Measurements from ENCODE around the gene CSMD2.

The CSMD2 gene

GRCh38 chr1:34066981-34067603 is 97.9 kb downstream of the CSMD2 start:
- DNase-seq (ENCODE audit: low read depth), result peak; percentile 91

GRCh38 chr1:34066166-34066565 is 98.9 kb downstream of the CSMD2 start:
- DNase-seq (ENCODE audit: low read depth), result no peak
- H3K4me3 ChIP-seq (ENCODE audit: low read length), result no peak overlapping the region; the same call in 1 of the 2 replicates
- TF ChIP-seq CTCF (conservative IDR thresholded peaks at IDR 0.05; ENCODE audit: low read length), result no peak

More at GRCh38 chr1:34066981-34067603, 97.9 kb downstream of the CSMD2 start:
- no peak overlapping the region for H3K4me3 ChIP-seq (ENCODE audit: low read length)
- TF ChIP-seq CTCF (conservative IDR thresholded peaks at IDR 0.05; ENCODE audit: low read length), result peak; percentile 27; the same call in 1 of the 2 replicates

GRCh38 chr1:34065498-34065897 is 99.5 kb downstream of the CSMD2 start:
- no peak overlapping the region for H3K4me3 ChIP-seq (ENCODE audit: low read length)
- DNase-seq (ENCODE audit: low read depth), result no peak
- TF ChIP-seq CTCF (conservative IDR thresholded peaks at IDR 0.05; ENCODE audit: low read length), result no peak

- TF ChIP-seq CTCF (conservative IDR thresholded peaks at IDR 0.05; ENCODE audit: low read length), result no peak
- DNase-seq (ENCODE audit: low read depth), result peak; percentile 78
- no peak overlapping the region for H3K4me3 ChIP-seq (ENCODE audit: low read length)
These were observed 104.1 kb downstream of the CSMD2 start for GRCh38 chr1:34060901-34061415.

- no peak for TF ChIP-seq CTCF (conservative IDR thresholded peaks at IDR 0.05; ENCODE audit: low read length)
- no peak for DNase-seq (ENCODE audit: low read depth)
- no peak overlapping the region for H3K4me3 ChIP-seq (ENCODE audit: low read length)
These were observed 104.8 kb downstream of the CSMD2 start for GRCh38 chr1:34060187-34060730.

- TF ChIP-seq CTCF (conservative IDR thresholded peaks at IDR 0.05; ENCODE audit: low read length), result no peak
- DNase-seq (ENCODE audit: low read depth), result no peak
- no peak overlapping the region for H3K4me3 ChIP-seq (ENCODE audit: low read length)
These were observed 107.5 kb downstream of the CSMD2 start for GRCh38 chr1:34057347-34058130.

Measured in AG10803 (cell line).